HG03558 (cell line): ENCODE results near the gene BORCS8.
"Not testable (repeated sequence)": the region's sequence is repeated elsewhere in the genome, so short reads cannot be mapped to it uniquely, and the experiment has no call there.

Experiments
- ATAC-seq: cut with Tn5 transposase; IDR thresholded peaks from one replicate; pipeline ENCODE4 v1.9.1; 2021; ENCODE audit warnings: moderate number of reproducible peaks; ENCODE audit not compliant: unreplicated experiment; ENCODE audit errors: extremely low read depth

The BORCS8 gene

DNA sequence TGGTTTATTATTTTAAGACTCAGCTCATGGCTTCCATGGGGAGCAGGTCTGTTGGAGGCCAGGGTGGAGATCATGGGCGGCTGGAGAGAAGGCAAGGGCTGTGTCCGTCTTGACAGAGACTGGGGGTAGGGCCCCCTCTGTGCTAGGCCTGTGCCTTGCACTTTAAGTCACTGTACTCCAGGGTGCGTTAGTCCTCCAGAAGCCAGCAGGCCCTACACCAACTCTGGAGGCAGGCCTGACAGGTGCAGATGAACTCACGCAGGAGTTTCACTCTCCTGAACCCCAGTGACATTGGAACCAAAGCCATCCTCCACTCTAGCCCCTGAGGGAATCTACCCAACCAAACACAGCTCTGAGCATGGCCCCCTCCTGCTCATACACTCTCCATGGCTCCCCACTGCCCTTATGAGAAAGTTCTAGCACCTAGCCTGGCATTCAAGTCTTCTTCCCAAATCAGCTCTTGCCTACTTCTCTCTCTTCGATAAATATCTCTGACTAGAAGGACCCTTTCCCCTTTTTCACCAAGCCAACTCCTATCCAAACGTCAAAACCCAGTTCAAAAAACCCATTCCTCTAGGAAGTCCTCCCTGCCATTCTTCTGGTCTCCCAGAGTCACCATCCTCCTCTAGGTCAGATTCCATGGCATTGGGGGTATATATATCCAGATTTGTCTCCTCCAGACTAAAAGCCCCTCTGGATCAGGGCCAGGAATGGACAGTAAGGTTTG lies 37.0 kb downstream of the BORCS8 start:
- ATAC-seq, result no peak

DNA sequence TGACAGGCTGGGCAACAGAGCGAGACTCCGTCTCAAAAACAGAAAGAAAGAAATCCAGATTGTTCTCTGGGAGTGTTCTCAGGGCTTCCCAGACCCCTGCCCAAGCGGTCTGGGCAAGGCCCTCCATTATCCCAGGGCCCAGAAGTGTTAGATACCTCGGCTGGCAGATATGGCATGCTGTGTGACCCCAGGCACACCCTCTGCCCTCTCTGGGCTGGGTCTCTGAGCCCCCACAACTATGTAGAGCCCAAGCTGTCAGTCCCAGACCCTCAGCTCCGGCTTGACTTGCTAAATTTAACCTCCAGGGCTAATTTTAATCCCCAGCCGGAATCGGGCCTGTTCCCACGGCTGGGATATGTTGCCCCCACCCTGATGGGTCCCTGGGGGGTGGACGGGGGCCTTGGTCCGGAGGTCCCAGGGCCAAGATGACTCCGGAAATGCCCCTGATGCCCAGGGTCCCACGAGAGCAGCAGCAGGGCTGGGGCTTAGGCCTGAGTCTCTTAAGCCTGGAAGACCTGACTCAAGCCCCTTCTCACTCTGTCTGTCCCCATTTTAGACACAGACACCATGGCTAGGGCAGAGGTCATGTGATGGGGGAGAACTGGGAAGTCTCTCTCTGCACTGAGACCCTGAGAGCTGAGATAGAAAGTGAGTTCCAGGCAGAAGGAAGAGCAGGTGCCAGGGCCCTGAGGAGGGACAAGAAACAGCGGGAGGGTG lies 39.1 kb downstream of the BORCS8 start:
- no peak for ATAC-seq

DNA sequence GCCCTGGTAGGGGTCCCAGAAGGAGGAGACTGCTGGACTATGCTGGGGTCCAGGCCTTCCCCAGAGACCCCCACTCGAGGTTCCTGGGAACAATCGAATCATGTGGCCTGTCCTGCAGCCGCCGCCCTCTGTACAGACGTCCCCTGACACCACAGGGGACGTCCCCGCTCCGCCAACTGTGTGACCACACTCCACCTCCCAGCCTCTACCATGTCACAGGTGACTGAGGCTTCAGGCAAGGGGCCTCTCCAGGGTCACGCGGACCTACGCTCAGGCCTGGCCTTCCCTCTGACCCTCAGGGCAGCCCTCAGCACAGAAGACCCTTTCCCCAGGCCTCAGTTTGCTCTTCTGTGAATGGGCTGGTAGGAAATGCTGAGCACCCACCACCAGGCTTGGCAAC lies 40.5 kb downstream of the BORCS8 start:
- peak; percentile 45 for ATAC-seq

DNA sequence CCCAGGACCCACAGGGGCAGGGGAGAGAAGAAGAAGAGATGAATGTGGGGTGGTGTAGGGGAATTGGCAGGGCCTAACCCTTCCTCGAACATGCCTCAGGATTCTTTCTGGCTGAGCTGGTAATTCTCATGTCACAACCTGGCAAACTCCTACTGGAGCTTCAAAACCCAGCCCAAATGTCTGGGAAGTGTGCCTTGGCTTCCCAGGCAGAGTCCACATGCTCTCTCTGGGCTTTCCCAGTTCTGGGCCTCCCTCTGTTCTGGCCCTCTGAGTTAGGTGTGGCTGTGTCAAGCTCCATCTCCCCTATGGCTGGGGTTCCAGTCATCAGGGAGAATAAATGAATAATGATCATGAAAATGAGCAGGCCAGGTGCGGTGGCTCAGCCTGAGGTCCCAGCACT lies 42.5 kb downstream of the BORCS8 start:
- no peak for ATAC-seq

DNA sequence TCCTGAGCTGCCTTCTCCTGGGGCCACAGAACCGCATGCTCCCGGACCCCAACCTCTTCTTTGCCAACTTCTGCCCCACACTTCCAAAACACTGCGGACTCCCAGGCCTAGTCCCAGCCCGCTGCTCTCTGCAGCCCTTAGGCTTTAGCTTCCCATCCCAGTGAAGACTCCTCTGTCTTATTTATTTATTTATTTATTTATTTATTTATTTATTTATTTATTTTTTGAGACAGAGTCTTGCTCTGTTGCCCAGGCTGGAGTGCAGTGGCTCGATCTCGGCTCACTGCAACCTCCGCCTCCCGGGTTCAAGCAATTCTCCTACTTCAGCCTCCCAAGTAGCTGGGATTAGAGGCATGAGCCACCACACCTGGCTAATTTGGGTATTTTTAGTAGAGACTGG lies 43.4 kb downstream of the BORCS8 start:
- not testable (repeated sequence) for ATAC-seq

DNA sequence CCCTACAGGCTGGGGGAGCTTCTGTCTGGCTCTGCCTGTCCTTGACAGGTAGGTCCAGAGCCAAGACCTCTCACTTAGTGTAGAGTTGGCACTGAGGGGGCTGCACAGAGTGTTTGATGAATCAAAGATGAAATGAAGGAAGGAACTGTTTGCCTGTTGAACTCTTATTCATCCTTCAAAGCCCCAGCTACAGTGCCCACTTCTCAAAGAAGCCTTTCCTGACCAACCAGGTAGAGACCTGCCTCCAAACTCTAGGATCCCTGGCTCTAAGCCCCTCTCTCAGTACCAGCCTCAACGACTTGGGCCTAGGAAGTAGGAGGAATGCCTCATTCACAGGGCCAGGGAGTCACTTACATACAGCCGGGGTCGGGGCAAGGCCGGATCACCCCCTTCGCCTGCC lies 44.6 kb downstream of the BORCS8 start:
- no peak for ATAC-seq

DNA sequence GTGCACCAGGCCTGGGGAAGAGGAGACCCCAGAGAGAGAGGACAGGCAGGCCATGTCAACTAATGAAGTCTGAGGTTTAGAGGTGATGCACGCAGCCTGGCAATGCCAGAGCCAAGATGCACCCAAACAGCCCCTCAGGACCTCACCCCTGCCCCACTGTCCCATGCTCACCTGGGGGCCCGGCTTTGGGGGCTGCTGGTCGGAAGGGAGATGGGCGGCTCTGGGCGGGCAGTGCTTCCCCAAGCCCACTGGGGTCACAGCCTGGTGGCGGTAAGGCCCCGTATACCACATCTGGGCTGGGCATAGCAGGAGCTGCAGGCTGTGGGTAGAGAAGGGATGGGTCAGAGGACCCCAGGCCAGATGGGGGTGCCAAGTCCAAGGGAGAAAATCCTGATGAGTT lies 45.1 kb downstream of the BORCS8 start:
- no peak for ATAC-seq

DNA sequence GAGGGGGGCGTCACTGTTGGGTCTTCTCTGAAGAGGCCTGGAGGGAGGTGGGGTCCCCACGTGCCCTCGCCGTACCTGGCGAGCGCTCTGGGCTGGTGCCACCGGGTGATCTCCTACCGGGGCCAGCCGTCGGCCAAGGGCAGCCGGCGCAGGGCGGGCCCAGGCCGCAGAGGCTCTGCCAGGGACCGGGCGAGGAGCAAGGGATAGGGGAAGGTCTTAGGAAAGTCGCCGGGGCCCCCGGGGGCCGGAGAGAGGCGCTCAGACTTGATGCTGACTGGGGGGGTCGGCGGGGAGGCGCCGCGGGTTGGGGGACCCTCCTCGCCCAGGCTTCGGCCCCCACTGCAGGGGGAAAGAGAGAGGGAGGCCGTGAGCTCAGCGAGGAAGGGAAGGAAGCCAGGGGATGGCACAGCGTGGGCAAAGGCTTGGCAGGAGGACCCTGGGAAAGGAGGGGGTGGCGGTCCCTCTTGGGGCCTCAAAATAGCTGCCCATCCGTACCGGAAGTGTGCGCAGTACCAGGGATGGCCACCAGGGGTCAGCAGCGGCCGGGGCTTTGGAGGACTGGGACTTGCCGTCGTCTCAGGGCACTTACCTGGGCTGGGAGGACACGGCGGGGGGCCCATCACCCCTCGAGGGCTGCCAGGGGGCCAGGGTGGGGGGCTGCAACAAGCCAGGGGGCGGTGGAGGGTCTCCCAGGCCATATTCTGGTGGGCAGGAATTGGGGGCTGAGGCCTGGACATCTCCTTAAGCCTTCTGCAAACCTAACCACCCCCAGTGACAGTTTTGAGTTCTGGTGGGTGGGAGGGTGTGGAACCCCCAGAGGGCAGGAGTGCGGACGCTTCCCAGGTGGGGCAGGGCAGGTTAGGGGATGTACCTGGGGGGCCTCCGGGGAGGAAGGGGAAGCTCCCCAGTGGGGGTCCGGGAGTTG lies 46.0 kb downstream of the BORCS8 start:
- ATAC-seq, result no peak

DNA sequence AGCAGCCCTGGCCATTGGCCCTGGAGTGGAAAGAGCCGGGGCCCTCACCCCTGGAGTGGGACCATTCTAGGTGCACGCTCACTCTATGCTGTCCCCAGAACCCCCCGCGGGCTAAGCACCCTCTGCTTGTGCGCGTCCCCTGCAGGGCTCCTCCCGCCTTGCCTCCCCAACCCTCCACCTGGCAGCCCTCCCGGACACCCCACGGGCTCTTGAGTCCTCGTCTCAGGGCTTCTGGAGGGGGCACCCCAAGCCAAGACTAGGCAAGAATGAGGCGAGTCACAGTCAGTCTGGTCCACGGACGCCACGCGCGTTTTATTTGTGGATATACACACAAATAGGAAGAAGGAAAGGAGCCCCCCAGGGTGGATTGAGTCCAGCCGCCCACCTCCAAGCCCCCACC lies 46.7 kb downstream of the BORCS8 start:
- ATAC-seq, result no peak

DNA sequence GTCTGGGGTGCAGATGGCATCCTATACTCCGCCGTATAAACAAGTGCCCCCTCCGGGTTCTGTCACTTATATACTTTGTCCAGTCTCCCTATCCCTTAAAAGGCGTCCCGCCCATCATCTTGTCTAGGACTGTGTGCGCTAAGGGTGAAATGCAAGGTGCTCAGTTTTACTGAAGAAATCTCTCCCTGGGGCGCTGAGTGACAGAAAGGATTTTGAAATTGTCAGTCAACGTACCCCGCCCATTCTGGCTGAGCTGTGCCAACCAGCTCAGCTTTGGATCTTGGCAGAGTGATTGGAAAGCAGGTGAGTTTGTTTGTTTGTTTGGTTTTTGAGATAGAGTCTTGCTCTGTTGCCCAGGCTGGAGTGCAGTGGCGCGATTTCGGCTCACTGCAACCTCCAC lies 49.6 kb downstream of the BORCS8 start:
- ATAC-seq, result no peak

DNA sequence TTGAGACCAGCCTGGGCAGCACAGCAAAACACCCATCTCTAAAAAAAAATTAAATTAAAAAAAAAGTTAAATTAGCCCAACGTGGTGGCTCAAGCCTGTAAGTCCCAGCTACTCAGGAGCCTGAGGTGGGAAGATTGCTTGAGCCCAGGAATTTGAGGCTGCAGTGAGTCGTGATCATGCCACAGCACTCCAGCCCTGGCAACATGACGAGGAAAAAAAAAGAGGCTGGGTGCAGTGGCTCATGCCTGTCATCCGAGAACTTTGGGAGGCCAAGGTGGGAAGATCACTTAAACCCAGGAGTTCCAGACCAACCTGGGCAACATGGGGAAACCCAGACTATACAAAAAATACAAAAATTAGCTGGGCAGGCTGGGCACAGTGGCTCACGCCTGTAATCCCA lies 51.5 kb downstream of the BORCS8 start:
- ATAC-seq, result no peak

DNA sequence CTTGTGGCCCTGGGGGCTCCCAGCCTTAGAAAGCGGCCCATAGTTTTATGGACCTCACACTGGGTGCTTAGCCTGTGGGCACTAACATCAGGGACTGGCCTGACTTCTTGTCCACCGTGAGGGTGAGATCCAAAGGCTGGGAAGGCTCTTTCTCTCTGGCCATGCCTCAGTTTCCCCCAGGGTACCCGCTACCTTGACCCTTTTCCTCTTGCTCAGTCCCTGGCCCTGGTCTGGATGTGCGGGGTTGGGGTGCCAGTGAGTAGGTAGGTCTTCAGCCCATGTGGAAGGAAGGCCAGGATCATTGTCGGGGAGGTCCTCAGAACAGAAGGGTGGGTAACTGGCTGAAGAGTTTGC lies 52.1 kb downstream of the BORCS8 start:
- no peak for ATAC-seq

DNA sequence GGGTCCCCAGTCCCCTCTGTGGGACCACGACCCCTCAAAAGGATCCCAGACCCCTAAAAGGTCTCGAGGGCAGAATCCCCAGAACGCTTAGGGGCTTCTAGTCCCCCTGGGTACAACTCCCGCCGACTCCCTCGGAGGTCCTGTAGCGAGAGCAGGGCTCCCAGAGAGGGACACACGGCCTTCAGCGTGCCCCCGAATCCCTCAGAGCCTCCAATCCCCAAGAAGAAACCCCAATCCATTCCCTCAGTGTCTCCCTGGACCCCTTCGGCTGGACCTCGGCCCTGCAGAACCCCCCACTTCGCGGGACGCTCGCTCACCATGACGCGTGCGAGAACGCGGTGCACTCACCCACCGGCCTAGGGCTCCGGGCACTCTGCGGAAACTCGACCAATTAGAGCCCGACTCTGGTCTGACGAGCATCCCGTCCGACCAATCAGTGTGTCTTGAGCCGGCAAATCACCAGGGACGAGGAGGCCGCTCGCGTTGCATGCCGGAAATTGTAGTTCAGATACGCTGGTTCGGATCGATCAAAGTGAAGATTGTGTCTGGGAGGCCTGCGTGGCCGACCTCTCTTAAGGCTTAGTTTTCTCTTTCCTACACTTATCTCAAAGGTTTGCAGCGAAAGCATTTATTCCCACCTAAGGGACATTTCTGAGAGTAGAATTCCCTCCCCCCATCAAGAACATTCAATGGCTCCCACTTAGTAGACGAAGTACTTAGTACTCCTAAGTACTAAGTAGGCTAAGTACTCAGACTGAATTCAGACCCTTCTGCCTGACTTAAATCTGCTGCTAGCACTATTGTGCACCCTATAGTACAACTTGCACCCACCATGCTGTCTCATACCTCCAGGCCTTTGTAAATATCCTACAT lies 53.6 kb downstream of the BORCS8 start, which contains the start of gene TMEM161A:
Gene TMEM161A, minus strand, starts transcription at position 370 of the 873 bp plus-strand sequence. Its CDS starts 50 bp downstream, at position 320.
- ATAC-seq, result peak; percentile 87

DNA sequence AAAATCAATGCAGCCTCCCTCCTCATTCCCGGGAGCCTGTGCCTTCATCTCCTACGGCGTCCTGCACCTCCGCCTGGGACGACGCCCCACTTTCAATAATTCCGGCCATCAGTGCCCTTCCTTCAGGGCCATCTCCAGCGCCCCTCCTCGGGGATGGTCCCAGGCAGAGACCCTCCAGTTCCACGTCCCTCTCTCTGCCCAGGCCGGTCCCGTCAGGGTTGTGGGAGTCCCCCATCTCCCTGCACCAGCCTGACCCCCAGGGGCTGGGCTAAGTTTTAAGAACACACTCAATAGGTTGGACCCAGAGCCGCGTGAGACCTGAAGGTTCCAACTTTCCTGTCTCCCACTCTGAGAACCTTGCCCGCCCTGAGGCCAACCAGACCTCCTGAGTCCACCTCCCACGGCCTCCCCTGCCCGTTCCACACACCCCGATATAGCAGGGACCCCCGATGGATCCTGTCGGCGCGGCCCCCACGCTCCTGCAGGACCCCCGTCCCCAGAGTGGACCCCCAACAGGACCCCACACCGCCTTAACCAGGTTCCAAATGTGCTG lies 54.3 kb downstream of the BORCS8 start:
- no peak for ATAC-seq

DNA sequence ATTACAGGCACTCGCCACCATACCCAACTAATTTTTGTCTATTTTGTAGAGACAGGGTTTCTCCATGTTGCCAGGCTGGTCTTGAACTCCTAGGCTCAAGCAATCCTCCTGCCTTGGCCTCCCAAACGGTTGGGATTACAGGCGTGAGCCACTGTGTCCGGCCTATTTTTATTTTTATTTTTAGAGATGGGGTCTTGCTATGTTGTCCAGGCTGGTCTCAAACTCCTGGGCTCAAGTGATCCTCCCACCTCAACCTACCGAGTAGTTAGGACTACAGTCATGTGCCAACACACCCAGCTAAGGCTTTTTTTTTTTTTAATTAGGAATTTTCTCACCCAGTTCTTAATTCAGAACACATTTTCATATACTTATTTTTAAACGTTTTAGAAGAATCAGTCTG lies 56.2 kb downstream of the BORCS8 start:
- ATAC-seq, result not testable (repeated sequence)

DNA sequence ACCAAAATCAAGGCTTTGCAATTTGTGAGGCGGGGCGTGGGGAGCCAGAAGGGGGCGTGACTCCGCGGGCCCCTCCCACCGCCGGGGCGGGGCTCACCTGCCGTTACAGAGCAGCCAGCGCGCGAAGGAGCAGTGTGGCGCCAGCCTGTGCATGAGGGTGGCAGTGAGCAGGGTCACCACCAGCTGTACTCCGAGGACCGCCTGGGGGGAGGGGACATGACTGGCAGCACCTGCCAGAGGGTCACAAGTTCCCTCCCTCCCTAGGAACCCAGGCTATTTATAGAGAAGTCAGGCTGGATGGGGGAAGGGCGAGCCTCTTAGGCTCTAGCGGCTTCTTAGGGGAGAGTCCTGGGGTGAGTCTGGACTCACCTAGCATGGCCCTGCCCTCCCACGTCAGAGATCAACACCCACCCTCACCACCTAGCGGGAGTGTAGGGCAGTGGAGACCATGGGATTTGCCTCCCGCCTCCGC lies 57.2 kb downstream of the BORCS8 start:
- ATAC-seq, result no peak

DNA sequence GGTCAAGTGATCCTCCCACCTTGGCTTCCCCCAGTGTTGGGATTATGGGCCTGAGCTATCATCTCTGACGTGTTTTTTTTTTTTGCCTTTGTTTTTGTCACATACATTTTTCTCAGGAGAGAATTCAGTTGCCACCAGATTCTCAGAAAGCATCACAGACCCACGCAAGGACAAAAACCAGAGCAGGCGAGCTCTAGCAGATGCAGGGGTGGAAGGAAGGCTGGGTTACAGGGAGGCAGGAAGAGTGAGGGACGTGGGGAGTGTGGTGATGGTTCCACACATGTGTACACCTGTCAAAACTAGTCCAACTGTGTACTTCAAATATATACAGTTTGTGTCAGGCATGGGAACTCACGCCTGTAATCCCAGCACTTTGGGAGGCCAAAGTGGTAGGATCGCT lies 58.0 kb downstream of the BORCS8 start:
- ATAC-seq, result no peak

DNA sequence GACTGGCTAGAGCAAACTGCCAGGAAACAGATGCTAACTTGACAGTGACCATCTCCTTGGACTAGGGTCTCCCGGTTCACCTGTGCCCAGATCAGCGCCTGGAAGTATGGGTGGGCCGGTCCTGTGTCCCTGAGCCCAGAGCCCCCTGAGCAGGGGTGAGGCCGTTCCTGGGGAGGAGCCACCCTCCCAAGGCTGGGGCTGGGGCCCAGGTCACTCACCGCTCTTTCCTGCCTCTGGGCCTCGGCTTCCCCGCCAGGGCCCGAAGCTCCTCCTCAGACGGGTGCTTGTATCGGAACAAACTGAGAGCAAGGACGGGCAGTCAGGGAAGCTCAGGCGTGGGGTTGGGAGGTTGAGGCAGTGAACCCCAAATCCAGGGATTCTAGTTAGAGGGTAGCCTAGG lies 59.0 kb downstream of the BORCS8 start:
- ATAC-seq, result no peak

DNA sequence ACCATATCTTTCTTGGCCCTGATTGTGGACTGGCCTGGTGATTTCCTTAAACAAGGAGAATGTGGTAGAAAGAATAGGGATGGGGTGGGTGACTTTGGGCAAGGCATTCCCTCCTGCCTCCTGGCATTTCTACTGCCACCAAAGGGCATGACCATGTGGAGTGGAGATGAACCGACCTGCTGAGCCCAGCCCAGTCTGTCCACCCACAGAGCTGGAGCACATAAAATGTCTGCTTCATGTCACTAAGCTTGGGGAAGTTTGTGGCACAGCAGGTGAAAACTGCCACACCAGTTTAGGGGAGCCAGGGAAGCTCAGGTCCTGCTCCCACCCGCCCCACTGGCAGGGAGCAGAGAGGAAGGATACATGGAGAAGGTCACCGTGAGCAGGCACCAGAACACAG lies 60.0 kb downstream of the BORCS8 start:
- no peak for ATAC-seq
